ENCODE measurements around the gene ENG.

- no peak for TF ChIP-seq CTCF (conservative IDR thresholded peaks at IDR 0.05 in 1 of 2, IDR thresholded peaks at IDR 0.05 in 1 of 2; ENCODE audit: extremely low read depth in 1 of 2, insufficient read depth in 1 of 2, low read depth in 1 of 2, low read length in 2 of 2)
- no peak for TF ChIP-seq EZH2 (IDR thresholded peaks at IDR 0.05; ENCODE audit: borderline replicate concordance, low read length)
Observed at GRCh38 chr9:127779136-127779981, 75.1 kb downstream of the ENG start.
